KMS-11 (cell line): ENCODE measurements around the gene CNRIP1.

ENCODE experiments used
- H2AFZ ChIP-seq: fragments of 200-600 bp; sonication (generic); 2 replicates; pipeline ENCODE4 v1.6.1; 2016; ENCODE audit warnings: antibody characterized with exemption, mixed run types, low read depth
- H3K27ac ChIP-seq: fragments of 200-600 bp; sonication (generic); 2 replicates; pipeline ENCODE4 v1.6.1; 2016; ENCODE audit warnings: mild to moderate bottlenecking, mixed run types
- H3K27me3 ChIP-seq: fragments of 200-600 bp; sonication (generic); 2 replicates; pipeline ENCODE4 v1.6.1; 2017; ENCODE audit warnings: mild to moderate bottlenecking, low read depth, mixed run types, moderate library complexity; ENCODE audit not compliant: insufficient read depth
- H3K36me3 ChIP-seq: fragments of 200-600 bp; sonication (generic); 2 replicates; pipeline ENCODE4 v1.6.1; 2017; ENCODE audit warnings: mild to moderate bottlenecking, mixed run types; ENCODE audit not compliant: insufficient read depth
- H3K4me1 ChIP-seq: fragments of 200-600 bp; sonication (generic); 2 replicates; pipeline ENCODE4 v1.6.1; 2016; ENCODE audit warnings: mild to moderate bottlenecking, low read depth, mixed run types; ENCODE audit not compliant: poor library complexity, severe bottlenecking
- H3K4me2 ChIP-seq: fragments of 200-600 bp; sonication (generic); 2 replicates; pipeline ENCODE4 v1.7.0; 2016; ENCODE audit warnings: mild to moderate bottlenecking, mixed run types
- H3K4me3 ChIP-seq: fragments of 200-600 bp; sonication (generic); IDR thresholded peaks from 2 replicates; pipeline ENCODE4 v1.6.1; 2017; ENCODE audit warnings: low read depth, low read length, mixed read lengths; ENCODE audit not compliant: insufficient read depth
- H3K79me2 ChIP-seq: fragments of 200-600 bp; sonication (generic); 2 replicates; pipeline ENCODE4 v1.6.1; 2016; ENCODE audit warnings: low read depth, mixed run types; ENCODE audit not compliant: insufficient read depth
- H3K9ac ChIP-seq: fragments of 200-600 bp; sonication (generic); 2 replicates; pipeline ENCODE4 v1.6.1; 2016; ENCODE audit warnings: mild to moderate bottlenecking, mixed run types
- H4K20me1 ChIP-seq: fragments of 200-600 bp; sonication (generic); 2 replicates; pipeline ENCODE4 v1.6.1; 2016; ENCODE audit warnings: mild to moderate bottlenecking, mixed run types; ENCODE audit not compliant: insufficient read depth
- TF ChIP-seq, protein P1 (sequence below): fragments of 200-600 bp; sonication (generic); conservative IDR thresholded peaks from 2 replicates; pipeline ENCODE4 v1.6.1; 2017; ENCODE audit warnings: low read depth, mild to moderate bottlenecking, antibody characterized with exemption, low read length, moderate library complexity, mixed read lengths

Gene CNRIP1

DNA sequence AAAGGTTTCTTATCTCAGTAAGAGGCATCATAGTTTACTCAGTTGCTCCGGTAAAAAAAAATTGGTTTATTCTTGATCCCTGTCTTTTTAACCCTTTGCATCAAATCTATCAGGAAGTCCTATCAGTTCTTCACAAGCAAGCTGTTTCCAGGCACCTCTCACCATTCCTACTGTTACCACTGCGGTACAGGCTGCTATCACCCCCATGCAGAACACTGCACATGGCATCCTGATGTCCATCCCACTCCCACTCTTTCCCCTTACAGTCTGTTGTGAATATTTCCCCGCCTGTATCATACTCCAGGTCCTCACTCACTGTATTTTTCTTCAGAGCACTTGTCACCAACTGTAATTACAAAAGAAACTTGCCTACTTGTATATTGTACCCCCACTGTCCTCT lies 5.3 kb upstream of the CNRIP1 start:
- Histone ChIP-seq H3K27me3 (no peaks in the 10 kb centered on the region), H2AFZ (no peak overlapping the region), H4K20me1 (no peaks in the 10 kb centered on the region), H3K9ac (no peak overlapping the region), H3K4me2 (no peak overlapping the region), H3K4me1 (no peaks in the 10 kb centered on the region), H3K27ac (no peak overlapping the region), H3K79me2 (no peaks in the 10 kb centered on the region), H3K4me3 (no peak overlapping the region), H3K36me3 (no peaks in the 10 kb centered on the region)
- TF ChIP-seq, protein P1, sequence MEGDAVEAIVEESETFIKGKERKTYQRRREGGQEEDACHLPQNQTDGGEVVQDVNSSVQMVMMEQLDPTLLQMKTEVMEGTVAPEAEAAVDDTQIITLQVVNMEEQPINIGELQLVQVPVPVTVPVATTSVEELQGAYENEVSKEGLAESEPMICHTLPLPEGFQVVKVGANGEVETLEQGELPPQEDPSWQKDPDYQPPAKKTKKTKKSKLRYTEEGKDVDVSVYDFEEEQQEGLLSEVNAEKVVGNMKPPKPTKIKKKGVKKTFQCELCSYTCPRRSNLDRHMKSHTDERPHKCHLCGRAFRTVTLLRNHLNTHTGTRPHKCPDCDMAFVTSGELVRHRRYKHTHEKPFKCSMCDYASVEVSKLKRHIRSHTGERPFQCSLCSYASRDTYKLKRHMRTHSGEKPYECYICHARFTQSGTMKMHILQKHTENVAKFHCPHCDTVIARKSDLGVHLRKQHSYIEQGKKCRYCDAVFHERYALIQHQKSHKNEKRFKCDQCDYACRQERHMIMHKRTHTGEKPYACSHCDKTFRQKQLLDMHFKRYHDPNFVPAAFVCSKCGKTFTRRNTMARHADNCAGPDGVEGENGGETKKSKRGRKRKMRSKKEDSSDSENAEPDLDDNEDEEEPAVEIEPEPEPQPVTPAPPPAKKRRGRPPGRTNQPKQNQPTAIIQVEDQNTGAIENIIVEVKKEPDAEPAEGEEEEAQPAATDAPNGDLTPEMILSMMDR, result no peak

- Histone ChIP-seq H4K20me1 (no peaks in the 10 kb centered on the region), H3K79me2 (no peaks in the 10 kb centered on the region), H3K27ac (no peak overlapping the region), H3K27me3 (no peaks in the 10 kb centered on the region), H3K36me3 (no peaks in the 10 kb centered on the region), H3K4me1 (no peaks in the 10 kb centered on the region), H3K4me2 (no peak overlapping the region), H3K4me3 (no peak overlapping the region), H3K9ac (no peak overlapping the region), H2AFZ (no peak overlapping the region)
- TF ChIP-seq, protein P1, result no peak
These were observed 431 bp upstream of the CNRIP1 start for GRCh38 chr2:68320118-68320641.

DNA sequence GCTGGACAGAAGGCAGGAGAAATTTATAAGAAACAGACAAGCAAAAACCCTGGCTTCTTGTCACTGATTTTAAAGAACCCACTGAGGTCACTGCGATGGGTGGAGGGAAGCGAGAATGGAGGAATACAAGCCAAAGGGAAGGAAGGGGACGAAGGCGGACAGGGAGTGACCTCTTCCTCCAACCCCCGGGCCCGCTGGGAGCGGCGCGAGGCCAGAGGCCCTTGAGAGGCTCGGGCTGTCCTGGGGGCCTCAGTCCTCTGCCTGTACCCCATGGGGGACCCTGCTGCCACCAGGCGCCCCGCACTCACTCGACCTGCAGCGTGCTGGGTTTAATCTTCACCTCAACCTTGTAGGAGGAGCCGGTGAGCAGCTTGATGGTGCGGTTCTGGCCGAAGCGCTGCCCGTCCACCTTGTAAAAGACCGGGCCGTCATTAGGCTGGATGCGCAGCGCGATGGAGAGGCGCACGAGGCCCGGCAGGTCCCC lies 793 bp downstream of the CNRIP1 start:
- H2AFZ ChIP-seq, result no peak overlapping the region
- no peaks in the 10 kb centered on the region for H3K79me2 ChIP-seq
- TF ChIP-seq, protein P1, result no peak
- no peaks in the 10 kb centered on the region for H4K20me1 ChIP-seq
- no peak overlapping the region for H3K4me2 ChIP-seq
- H3K4me1 ChIP-seq, result no peaks in the 10 kb centered on the region
- H3K9ac ChIP-seq, result no peak overlapping the region
- no peaks in the 10 kb centered on the region for H3K27me3 ChIP-seq
- H3K4me3 ChIP-seq, result no peak overlapping the region
- no peaks in the 10 kb centered on the region; the same call in 1 of the 2 replicates for H3K36me3 ChIP-seq
- no peak overlapping the region for H3K27ac ChIP-seq

DNA sequence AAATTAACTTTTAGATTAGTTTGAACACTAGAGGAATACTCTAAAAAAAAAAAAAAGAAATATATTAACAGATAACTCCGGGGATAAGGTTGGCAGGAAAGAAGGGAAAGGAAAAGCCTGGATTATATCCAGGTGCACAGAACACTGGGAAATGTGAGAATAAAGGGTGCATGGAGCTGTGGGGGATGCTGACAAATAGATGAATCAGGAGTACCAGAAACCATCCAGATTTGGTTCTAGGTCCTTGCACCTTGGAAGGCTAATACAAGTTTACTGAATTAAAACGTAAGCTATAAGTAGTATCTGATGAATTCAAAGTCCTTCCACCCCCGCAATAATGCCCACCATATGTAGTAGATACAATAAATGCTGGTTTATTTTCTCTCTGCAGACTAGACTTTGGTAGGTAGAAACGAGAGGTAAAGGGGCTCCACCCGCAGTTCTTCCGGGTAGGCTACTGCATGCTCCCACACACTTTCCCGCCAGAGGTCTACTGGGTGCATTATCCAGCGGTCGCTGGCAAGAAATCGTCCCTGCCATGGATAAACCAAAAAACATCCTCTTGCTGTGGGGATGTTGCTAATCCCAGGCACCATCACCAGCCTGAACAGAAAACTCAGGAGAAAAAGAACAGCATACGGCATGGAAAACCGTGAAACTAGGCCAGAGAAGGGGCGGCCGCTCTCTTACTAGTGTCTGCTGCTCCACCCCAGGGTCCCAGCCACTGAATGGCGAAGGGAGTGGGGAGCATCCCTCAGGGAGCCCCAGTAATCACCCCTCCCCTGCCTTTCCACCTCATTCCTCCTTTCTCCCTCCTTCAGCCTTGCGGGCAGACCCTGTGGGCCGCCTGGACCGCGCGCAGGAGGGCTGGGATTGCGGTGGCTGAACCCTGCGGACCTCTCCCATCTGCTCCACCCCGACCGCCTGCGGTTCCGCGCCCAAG lies 1.5 kb downstream of the CNRIP1 start:
- Histone ChIP-seq H3K9ac (no peak overlapping the region), H3K27me3 (no peaks in the 10 kb centered on the region), H3K4me3 (no peak overlapping the region), H2AFZ (no peak overlapping the region), H4K20me1 (no peaks in the 10 kb centered on the region), H3K4me1 (no peaks in the 10 kb centered on the region), H3K4me2 (no peak overlapping the region), H3K79me2 (no peaks in the 10 kb centered on the region), H3K27ac (no peak overlapping the region), H3K36me3 (no peaks in the 10 kb centered on the region; the same call in 1 of the 2 replicates)
- TF ChIP-seq, protein P1, result no peak
